Measurements from ENCODE around the gene CKS1B.
A peak's percentile ranks its signal among the peaks of the same experiment; 100 is the strongest.

Gene CKS1B

DNA sequence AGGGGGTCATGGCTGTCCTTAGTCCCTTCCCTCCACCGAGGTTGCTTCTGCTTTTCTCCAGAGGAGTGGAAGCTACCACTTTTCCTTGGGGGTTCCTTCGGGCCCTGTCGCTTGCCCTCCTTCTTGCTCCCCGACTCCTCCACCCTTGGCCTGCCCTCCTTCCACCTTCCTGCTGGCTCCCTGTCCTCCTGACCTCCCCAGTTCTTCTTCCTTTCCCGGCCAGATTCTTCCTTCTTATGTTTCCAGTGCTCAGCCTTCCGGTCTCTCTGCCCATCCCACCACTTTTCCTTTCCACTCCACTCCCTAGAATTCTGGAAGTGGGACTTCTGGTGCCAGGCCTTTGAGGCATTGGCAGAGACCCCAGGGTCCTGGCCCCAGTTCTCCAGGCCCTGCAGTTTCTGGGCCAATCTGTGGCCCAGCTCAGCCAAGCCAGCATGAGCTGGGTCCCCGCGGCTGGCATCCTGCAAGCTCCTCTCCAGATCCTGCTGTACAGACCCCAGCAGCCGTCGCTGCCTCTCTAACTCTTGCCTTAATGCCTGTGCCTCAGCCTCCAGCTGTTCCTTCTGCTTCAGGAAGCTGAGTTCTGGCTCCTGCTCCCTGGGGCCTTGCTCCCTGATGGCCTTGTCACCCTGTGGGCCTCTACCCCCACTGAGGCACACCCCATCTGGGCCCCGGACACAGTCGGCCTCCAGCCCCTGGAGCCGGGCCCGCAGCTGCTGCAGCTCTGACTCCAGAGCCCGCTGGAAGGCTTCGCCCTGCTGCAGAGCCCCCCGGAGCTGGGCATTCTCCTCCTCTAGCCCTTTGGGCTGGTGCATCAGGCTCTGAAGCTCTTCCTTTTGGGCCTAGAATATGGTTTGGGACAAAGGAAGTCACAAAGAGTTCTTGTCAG lies 28.3 kb upstream of the CKS1B start:
- DNase-seq = no peak

GRCh38 chr1:154948079-154948478 lies 26.4 kb upstream of the CKS1B start:
- no peak for DNase-seq

GRCh38 chr1:154951901-154952657 lies 22.4 kb upstream of the CKS1B start:
- DNase-seq = peak in 3 of 4 experiments; percentile 20 to 51 (median 23)

DNA sequence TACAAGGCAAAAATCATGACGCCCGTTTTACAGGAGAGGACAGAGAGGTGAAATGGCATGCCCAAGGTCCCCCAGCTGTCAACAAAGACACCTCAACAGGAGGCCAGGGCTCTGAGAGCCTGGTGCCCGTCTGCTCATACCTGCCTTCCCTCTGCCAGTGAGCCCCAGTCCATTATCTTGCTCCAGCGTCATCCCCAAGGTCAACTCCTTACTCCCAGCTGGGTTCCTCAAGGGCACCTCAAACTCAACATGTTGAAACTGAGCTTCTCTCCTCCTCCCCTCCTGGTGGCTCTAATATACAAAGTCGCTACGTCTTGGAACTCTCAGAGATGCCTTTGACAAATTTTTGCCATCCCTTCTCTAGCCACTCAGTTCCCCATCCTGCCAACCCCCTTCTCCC lies 21.8 kb upstream of the CKS1B start:
- no peak for DNase-seq

DNA sequence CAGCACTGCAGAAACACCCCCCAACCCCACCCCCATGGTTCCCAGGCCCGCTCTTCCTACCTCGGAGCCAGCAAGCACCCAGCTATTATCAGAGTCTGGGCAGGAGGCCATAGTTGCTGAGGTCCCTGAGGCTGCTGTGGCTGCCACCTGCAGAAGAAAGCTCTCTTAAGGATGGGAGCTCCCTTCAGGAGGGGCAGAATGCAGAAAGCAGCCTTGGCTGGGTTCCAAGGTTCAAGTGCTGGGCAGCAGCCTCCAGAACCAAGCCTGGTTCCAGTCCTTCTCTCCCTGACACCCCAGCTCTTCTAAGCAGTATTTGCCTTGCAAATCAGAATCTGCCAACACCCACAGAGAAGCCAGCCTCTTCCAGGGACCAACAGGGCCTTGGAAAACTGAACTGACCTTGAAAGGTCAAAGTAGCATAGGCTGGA lies 20.9 kb upstream of the CKS1B start:
- no peak for DNase-seq

DNA sequence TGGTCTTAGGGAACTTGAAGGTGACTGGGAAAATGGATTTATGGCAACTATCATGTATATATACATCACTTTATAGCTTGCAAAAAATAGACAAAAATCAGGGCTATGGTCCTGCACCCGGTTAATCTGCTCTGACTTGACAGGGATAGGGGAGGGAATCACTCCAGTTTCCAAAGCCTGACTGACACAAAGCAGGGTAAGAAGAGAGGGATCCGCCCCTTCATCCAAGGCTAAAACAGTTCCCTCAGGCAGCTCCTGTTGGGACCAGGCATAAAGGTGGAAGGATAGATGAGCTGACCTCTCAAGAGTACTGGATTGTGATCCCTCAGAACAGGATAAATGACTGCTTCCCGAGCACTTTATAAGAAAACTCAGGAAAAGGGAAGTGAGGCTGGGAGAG lies 19.9 kb upstream of the CKS1B start:
- DNase-seq = no peak

GRCh38 chr1:154955039-154955717 lies 19.3 kb upstream of the CKS1B start:
- DNase-seq = peak; percentile 21 to 80 (median 61)

- peak in 3 of 4 experiments; percentile 29 to 62 (median 56) for DNase-seq
These were observed 18.6 kb upstream of the CKS1B start, which contains the start of gene PBXIP1 for GRCh38 chr1:154955718-154956543. PBXIP1 (minus strand) TSS chr1:154956099; CDS start chr1:154953721, 2,378 bp downstream.

- no peak for DNase-seq
These were observed 17.9 kb upstream of the CKS1B start for GRCh38 chr1:154956544-154956941.

GRCh38 chr1:154957091-154957657 lies 17.3 kb upstream of the CKS1B start:
- DNase-seq = no peak

- no peak for DNase-seq
These were observed 16.4 kb upstream of the CKS1B start for GRCh38 chr1:154958036-154958435.

- no peak for DNase-seq
These were observed 15.6 kb upstream of the CKS1B start for GRCh38 chr1:154958681-154959425.

DNA sequence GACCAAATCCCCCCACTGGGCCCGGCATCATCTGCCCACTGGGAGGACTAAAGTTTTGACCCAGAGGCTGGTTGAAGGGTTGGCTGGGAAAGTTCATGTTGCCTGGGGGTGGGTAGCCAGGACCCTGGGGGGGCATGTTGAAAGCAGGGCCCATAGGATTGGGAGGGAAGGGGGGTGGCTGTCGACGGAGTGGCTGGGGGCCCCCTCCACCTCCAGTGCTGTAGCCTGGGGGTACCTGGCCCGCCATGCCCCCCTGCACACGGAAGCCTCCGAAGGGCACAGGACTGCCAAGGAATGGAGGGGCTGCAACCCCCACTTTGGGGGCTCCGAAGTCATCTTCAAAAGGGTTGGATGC lies 15.1 kb upstream of the CKS1B start:
- DNase-seq = no peak

DNA sequence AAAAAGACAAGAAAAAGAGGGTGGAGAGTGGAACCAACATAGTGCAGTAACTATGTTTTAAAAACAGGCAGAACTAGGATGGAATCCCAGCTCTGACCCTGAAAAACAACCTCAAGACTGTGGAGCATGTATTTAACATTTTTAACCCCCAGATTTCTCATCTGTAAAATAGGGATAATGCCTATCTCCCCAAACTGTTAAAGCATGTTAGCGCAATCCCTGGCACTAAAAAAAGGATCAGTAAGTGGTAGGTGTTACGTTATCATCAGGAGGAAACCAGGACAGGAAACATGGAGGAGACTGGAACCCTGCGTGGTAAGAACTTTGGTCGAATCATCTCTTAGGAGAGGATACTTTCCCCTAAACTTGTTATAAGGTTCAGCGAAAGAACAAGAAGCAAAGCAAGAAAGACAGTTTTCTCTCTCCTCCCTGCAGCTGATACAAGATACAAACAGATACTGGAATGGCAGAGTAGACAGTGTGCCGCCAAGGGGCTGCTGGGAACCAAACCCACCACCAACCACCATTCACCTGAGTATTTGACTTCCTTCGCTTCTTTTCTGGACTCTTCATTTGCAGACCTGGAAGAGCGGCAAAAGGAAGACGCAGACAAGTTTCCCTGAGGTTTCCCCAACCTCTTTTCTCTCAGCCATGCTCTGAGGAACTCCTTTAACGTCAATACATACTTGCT lies 13.9 kb upstream of the CKS1B start:
- DNase-seq = no peak

- DNase-seq = peak; percentile 50 to 75 (median 62)
These were observed 13.0 kb upstream of the CKS1B start, which contains the start of gene PYGO2 for GRCh38 chr1:154961207-154962155. PYGO2 (minus strand) TSS chr1:154961782; CDS start chr1:154961576, 206 bp downstream.

DNA sequence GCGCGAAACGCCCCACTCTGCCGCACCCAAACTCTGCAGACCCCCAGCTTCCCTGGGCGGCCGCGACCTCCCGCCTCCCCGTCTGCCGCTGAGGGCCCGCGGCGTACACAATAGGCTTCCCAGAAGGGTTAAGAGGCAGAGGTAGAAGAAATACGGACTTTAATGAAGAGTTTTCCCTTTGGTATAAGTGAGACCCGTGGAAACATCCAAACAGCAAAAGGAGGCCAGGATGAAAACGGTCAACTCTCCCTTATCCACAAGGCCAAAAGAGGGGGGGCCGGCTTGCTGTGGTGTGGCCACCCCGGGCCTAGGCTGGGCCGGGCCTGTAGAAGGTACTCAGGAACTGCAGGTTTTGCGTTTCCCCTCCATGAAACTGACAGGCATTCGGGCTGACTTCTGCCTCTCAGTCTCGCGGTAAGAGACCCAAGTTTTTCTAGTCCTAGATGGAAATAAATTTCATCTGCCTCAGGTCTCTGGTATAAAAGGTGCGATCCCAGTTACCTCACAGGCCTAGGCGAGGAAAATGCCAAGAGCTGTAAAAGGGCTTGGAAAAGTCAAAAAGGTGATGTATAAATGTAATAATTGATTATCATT lies 12.2 kb upstream of the CKS1B start:
- no peak for DNase-seq

DNA sequence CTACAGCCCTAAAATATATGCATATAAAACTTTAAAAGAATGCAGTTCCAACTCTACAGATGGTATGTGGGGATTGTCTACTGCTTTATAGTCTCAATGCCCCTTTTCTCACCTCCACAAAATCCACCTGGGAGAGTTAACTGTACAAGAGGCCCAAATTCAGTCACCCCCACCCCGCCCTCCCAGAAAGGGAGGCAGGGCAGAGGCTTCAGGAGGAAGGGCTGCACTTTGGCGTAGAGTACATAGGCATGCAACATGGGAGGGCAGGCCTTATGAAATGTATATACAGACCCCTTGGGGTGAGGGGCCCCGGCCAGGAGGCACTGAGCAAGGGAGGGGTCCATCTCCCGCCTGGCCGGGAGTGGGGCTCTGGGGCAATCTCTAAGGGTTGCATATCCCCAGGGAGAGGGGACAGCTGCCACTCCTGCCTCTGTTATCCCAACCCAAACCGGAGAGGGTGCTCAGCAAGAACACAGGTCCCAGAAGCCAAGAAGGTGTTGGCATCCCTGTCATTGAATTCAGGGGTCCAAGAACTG lies 11.6 kb upstream of the CKS1B start:
- no peak for DNase-seq

GRCh38 chr1:154963643-154964042 lies 10.8 kb upstream of the CKS1B start:
- DNase-seq = no peak

GRCh38 chr1:154964359-154964758 lies 10.1 kb upstream of the CKS1B start:
- DNase-seq = no peak
